Mucosa of rectum (tissue), 2 donors: Measurements from ENCODE around the gene DENND1A.

ENCODE experiments used
- H3K27ac ChIP-seq, 2 donors: one replicate each; pipeline ENCODE4 v1.7.0; 2013; ENCODE audit warnings: inconsistent platforms in 2 of 2, low read depth in 2 of 2, low read length in 2 of 2
- H3K27me3 ChIP-seq, 2 donors: one replicate each; pipeline ENCODE4 v1.7.0; 2013; ENCODE audit warnings: low read length in 2 of 2; ENCODE audit not compliant: control insufficient read depth in 2 of 2, insufficient read depth in 2 of 2
- H3K36me3 ChIP-seq, 2 donors: one replicate each; pipeline ENCODE4 v1.7.0; 2013; ENCODE audit warnings: low read length in 2 of 2; ENCODE audit not compliant: control insufficient read depth in 2 of 2, insufficient read depth in 2 of 2
- H3K4me1 ChIP-seq, 2 donors: one replicate each; pipeline ENCODE4 v1.7.0; 2013; ENCODE audit warnings: low read length in 2 of 2, mild to moderate bottlenecking in 1 of 2; ENCODE audit not compliant: control insufficient read depth in 2 of 2, insufficient read depth in 2 of 2
- H3K4me3 ChIP-seq, 2 donors: one replicate each; pipeline ENCODE4 v1.7.0; 2013; ENCODE audit warnings: low read length in 2 of 2
- H3K9ac ChIP-seq, 2 donors: one replicate each; pipeline ENCODE4 v1.7.0; 2013; ENCODE audit warnings: low read length in 2 of 2, low read depth in 1 of 2, mild to moderate bottlenecking in 1 of 2
- H3K9me3 ChIP-seq, 2 donors: one replicate each; pipeline ENCODE4 v1.7.0; 2013; ENCODE audit warnings: low read length in 2 of 2; ENCODE audit not compliant: control insufficient read depth in 2 of 2
- donor health status: healthy.
- donor health status: Normal muscosa, but diverticular disease.

Gene DENND1A

GRCh38 chr9:123684393-123685149 is 245.4 kb downstream of the DENND1A start:
- no peak overlapping the region for H3K9ac ChIP-seq
- H3K9me3 ChIP-seq = no peaks in the 10 kb centered on the region
- no peak overlapping the region for H3K27ac ChIP-seq
- H3K4me3 ChIP-seq = no peak overlapping the region
- no peaks in the 10 kb centered on the region for H3K27me3 ChIP-seq
- peaks cover 17 to 34% of the 10 kb centered on the region in 2 donors for H3K4me1 ChIP-seq
- H3K36me3 ChIP-seq = no peaks in the 10 kb centered on the region

GRCh38 chr9:123682746-123683145 is 247.2 kb downstream of the DENND1A start:
- Histone ChIP-seq H3K27me3 (no peaks in the 10 kb centered on the region), H3K36me3 (no peaks in the 10 kb centered on the region), H3K9me3 (no peaks in the 10 kb centered on the region), H3K27ac (no peak overlapping the region), H3K4me3 (no peak overlapping the region), H3K9ac (no peak overlapping the region), H3K4me1 (peaks cover 26 to 48% of the 10 kb centered on the region in 2 donors)

GRCh38 chr9:123680352-123680751 is 249.6 kb downstream of the DENND1A start:
- Histone ChIP-seq H3K27me3 (no peaks in the 10 kb centered on the region), H3K9me3 (no peaks in the 10 kb centered on the region), H3K4me1 (peaks cover 14 to 27% of the 10 kb centered on the region in 2 donors), H3K9ac (no peak overlapping the region), H3K36me3 (no peaks in the 10 kb centered on the region), H3K4me3 (no peak overlapping the region), H3K27ac (no peak overlapping the region)

GRCh38 chr9:123679330-123679987 is 250.5 kb downstream of the DENND1A start:
- Histone ChIP-seq H3K9ac (no peak overlapping the region), H3K9me3 (no peaks in the 10 kb centered on the region), H3K27ac (peak overlapping the region; percentile 7 to 65), H3K36me3 (no peaks in the 10 kb centered on the region), H3K4me3 (no peak overlapping the region), H3K4me1 (peaks cover 14 to 22% of the 10 kb centered on the region in 2 donors), H3K27me3 (no peaks in the 10 kb centered on the region)

- no peaks in the 10 kb centered on the region for H3K27me3 ChIP-seq
- no peak overlapping the region for H3K9ac ChIP-seq
- H3K4me1 ChIP-seq = peaks cover 14 to 22% of the 10 kb centered on the region in 2 donors
- peak overlapping the region; percentile 28 to 65 for H3K27ac ChIP-seq
- H3K36me3 ChIP-seq = no peaks in the 10 kb centered on the region
- H3K4me3 ChIP-seq = no peak overlapping the region
- no peaks in the 10 kb centered on the region for H3K9me3 ChIP-seq
These were observed 251.0 kb downstream of the DENND1A start for GRCh38 chr9:123678878-123679329.

- H3K4me1 ChIP-seq = peaks cover 14 to 22% of the 10 kb centered on the region in 2 donors
- no peaks in the 10 kb centered on the region for H3K9me3 ChIP-seq
- H3K36me3 ChIP-seq = no peaks in the 10 kb centered on the region
- no peak overlapping the region for H3K9ac ChIP-seq
- peak overlapping the region; percentile 28 to 65 for H3K27ac ChIP-seq
- H3K4me3 ChIP-seq = no peak overlapping the region
- no peaks in the 10 kb centered on the region for H3K27me3 ChIP-seq
These were observed 251.7 kb downstream of the DENND1A start for GRCh38 chr9:123678038-123678877.

- Histone ChIP-seq H3K9ac (no peak overlapping the region), H3K27me3 (no peaks in the 10 kb centered on the region), H3K4me1 (peaks cover 14 to 22% of the 10 kb centered on the region in 2 donors), H3K9me3 (no peaks in the 10 kb centered on the region), H3K4me3 (no peak overlapping the region), H3K27ac (no peak overlapping the region), H3K36me3 (no peaks in the 10 kb centered on the region)
These were observed 253.1 kb downstream of the DENND1A start for GRCh38 chr9:123676869-123677268.

- Histone ChIP-seq H3K4me3 (no peak overlapping the region), H3K9ac (no peak overlapping the region), H3K27ac (no peak overlapping the region), H3K9me3 (peaks cover 0 to 2% of the 10 kb centered on the region in 2 donors), H3K36me3 (peaks cover 4 to 10% of the 10 kb centered on the region in 2 donors), H3K27me3 (no peaks in the 10 kb centered on the region), H3K4me1 (no peaks in the 10 kb centered on the region)
These were observed 260.6 kb downstream of the DENND1A start for GRCh38 chr9:123669346-123669745.

GRCh38 chr9:123663529-123663928 is 266.4 kb downstream of the DENND1A start:
- Histone ChIP-seq H3K9ac (no peak overlapping the region), H3K27me3 (no peaks in the 10 kb centered on the region), H3K27ac (no peak overlapping the region), H3K4me3 (no peak overlapping the region), H3K4me1 (no peaks in the 10 kb centered on the region), H3K9me3 (peaks cover 0 to 2% of the 10 kb centered on the region in 2 donors), H3K36me3 (peaks cover 0 to 6% of the 10 kb centered on the region in 2 donors)
